HUES6 (cell line): ENCODE results near the gene SECISBP2L.
A peak's percentile ranks its signal among the peaks of the same experiment; 100 is the strongest.

Experiments
- H3K27ac ChIP-seq: 2 replicates; pipeline ENCODE4 v1.7.0; 2013; ENCODE audit warnings: low read depth, mild to moderate bottlenecking, low read length, inconsistent platforms
- H3K27me3 ChIP-seq: 2 replicates; pipeline ENCODE4 v1.6.1; 2013; ENCODE audit warnings: low read length; ENCODE audit not compliant: control insufficient read depth, insufficient read depth
- H3K36me3 ChIP-seq: 2 replicates; pipeline ENCODE4 v1.6.1; 2013; ENCODE audit warnings: low read length; ENCODE audit not compliant: control insufficient read depth, insufficient read depth
- H3K4me1 ChIP-seq: 2 replicates; pipeline ENCODE4 v1.6.1; 2013; ENCODE audit warnings: low read length; ENCODE audit not compliant: control insufficient read depth, insufficient read depth
- H3K4me3 ChIP-seq: 2 replicates; pipeline ENCODE4 v1.5.1; 2013; ENCODE audit warnings: low read depth, low read length
- H3K9ac ChIP-seq: one replicate; pipeline ENCODE4 v1.6.1; 2013; ENCODE audit warnings: mild to moderate bottlenecking, low read length
- H3K9me3 ChIP-seq: 2 replicates; pipeline ENCODE4 v1.6.1; 2013; ENCODE audit warnings: low read depth, low read length; ENCODE audit not compliant: control insufficient read depth, insufficient read depth

Gene SECISBP2L, protein sequence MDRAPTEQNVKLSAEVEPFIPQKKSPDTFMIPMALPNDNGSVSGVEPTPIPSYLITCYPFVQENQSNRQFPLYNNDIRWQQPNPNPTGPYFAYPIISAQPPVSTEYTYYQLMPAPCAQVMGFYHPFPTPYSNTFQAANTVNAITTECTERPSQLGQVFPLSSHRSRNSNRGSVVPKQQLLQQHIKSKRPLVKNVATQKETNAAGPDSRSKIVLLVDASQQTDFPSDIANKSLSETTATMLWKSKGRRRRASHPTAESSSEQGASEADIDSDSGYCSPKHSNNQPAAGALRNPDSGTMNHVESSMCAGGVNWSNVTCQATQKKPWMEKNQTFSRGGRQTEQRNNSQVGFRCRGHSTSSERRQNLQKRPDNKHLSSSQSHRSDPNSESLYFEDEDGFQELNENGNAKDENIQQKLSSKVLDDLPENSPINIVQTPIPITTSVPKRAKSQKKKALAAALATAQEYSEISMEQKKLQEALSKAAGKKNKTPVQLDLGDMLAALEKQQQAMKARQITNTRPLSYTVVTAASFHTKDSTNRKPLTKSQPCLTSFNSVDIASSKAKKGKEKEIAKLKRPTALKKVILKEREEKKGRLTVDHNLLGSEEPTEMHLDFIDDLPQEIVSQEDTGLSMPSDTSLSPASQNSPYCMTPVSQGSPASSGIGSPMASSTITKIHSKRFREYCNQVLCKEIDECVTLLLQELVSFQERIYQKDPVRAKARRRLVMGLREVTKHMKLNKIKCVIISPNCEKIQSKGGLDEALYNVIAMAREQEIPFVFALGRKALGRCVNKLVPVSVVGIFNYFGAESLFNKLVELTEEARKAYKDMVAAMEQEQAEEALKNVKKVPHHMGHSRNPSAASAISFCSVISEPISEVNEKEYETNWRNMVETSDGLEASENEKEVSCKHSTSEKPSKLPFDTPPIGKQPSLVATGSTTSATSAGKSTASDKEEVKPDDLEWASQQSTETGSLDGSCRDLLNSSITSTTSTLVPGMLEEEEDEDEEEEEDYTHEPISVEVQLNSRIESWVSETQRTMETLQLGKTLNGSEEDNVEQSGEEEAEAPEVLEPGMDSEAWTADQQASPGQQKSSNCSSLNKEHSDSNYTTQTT

DNA sequence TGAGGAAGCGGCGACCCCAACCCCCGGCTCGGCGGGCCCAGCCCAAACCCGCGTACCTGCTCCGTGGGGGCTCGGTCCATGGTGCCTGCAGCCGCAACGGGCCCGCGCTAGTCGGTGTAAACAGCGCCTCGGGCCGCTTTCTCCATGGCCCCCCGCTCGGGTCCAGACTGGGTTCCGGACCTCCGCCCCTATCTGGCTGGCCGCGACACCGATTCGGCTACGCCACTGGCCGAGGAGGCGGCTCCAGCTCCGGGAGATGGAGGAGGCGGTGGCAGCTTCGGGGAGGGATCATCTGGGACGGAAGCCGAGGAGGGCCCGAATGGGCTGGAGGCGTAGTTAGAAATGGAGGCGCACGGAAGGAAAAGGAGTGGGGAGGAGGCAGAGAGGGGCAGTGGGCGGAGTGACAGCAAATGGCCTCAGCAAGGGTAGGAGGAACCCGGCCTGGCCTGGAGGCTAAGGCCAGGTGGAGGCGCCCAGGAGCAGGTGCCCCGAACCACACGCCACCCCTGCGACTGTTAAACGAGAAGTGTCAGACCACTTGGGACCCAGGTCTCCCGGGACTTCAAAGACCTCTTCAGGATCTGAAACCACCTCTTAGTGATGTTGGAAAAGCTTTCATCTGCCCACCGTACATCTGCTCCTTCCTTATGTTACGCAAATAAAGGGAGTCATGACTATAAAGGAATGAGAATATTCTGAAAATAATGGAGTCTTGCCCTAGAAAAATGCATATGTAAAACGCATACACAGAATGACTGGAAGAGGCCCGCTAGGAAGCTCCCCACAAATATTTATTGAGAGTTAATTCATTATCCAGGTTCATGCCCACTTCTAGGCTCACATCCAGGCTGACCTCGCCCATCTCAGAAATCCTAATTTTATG lies at the start of gene SECISBP2L:
TSS of gene SECISBP2L (minus strand) at position 227 of the 883 bp plus-strand sequence. CDS start at position 80, 147 bp downstream.
- peak within 1 kb of the TSS; percentile 82 for H3K4me3 ChIP-seq
- peaks cover 14% of the 10 kb centered on the region for H3K4me1 ChIP-seq
- H3K9me3 ChIP-seq: peaks cover 2% of the 10 kb centered on the region; the same call in 1 of the 2 replicates
- no peaks in the 10 kb centered on the region for H3K36me3 ChIP-seq
- H3K27ac ChIP-seq: peak within 1 kb of the TSS; percentile 57; the same call in 1 of the 2 replicates
- H3K9ac ChIP-seq: peak within 1 kb of the TSS; percentile 75
- no peaks in the 10 kb centered on the region for H3K27me3 ChIP-seq

DNA sequence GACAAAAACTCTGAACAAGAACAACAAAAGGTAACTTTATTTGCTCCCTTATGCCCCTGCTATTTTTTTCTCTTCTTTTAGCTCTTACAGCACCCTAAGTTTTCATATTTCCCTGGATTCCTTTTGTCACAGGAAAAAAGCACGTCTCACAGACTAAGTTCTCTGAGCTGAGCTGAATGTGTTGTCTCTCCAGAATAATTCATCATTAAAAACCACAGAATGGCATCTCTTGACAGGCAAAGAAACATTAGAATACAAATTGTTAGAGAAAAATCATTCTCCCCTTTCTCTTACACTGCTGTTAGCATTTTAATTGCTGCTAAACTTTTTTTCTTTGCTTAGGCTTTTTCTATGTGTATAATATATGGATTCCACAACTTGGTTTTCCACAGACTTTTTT lies 48.7 kb upstream of the SECISBP2L start:
- H3K9me3 ChIP-seq: no peaks in the 10 kb centered on the region
- no peak overlapping the region for H3K4me3 ChIP-seq
- no peaks in the 10 kb centered on the region for H3K36me3 ChIP-seq
- no peak overlapping the region for H3K27ac ChIP-seq
- H3K4me1 ChIP-seq: no peaks in the 10 kb centered on the region
- H3K9ac ChIP-seq: no peak overlapping the region
- H3K27me3 ChIP-seq: no peaks in the 10 kb centered on the region

DNA sequence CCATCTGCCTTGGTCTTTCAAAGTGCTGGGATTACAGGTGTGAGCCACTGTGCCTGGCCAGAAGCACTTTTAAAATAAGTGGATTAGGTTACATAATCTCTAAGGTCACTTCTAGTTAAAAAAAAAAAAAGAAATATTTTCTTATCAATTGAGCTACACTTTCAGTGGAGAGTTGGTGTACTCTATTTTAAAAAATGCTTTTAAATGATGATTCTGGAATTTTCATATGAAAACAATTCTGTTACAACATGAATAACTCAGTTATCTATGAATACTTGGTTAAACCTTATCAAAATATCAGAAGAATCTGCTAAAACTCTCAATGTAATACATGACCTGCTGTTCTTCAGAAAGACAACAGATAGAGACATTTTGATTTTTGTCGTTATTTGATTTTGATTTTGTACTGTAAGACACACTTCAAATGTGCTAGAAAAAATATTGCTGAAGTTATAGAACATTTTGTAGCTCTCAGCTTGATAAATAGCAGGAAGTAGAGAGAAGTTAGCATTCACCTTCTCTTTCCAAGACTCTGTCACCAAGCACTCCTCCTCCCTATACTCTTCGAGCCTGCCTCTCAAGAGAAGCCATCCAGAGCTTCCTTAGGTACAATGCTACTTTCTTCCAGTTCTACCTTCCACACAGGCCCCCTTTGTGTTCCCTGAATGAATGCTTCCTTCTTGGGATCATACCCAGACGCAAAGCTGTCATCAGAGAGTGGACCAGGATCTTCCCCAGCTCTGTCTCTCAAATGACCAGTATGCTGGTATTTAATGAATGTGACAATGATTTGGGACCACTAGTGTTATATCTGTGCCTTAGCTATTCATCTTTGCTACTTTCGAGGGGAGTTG lies 47.2 kb upstream of the SECISBP2L start:
- no peaks in the 10 kb centered on the region for H3K9me3 ChIP-seq
- H3K4me1 ChIP-seq: no peaks in the 10 kb centered on the region
- no peak overlapping the region for H3K4me3 ChIP-seq
- H3K36me3 ChIP-seq: no peaks in the 10 kb centered on the region
- no peak overlapping the region for H3K9ac ChIP-seq
- H3K27ac ChIP-seq: no peak overlapping the region
- H3K27me3 ChIP-seq: no peaks in the 10 kb centered on the region

DNA sequence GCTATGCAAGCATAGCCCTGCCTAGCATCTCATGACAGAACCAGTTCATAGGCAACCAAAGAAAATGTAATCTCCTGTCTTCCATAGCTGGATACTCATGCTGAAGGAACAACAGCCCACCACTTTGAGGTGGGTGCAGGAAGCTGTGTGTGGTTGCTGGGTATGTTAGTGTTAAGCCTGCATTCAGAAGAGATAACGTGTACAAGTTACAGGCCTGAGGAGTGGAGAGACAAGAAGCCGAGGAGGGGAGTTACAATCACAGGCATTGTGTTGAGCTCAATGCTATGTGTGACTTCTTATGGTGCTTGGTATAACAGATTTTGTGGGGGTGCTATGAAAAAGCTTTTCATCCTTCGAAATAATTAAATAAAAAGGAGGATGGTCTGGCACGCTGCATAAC lies 42.8 kb upstream of the SECISBP2L start:
- no peak overlapping the region for H3K9ac ChIP-seq
- H3K27me3 ChIP-seq: no peaks in the 10 kb centered on the region
- H3K9me3 ChIP-seq: no peaks in the 10 kb centered on the region
- H3K36me3 ChIP-seq: no peaks in the 10 kb centered on the region
- H3K27ac ChIP-seq: no peak overlapping the region
- no peak overlapping the region for H3K4me3 ChIP-seq
- H3K4me1 ChIP-seq: no peaks in the 10 kb centered on the region

DNA sequence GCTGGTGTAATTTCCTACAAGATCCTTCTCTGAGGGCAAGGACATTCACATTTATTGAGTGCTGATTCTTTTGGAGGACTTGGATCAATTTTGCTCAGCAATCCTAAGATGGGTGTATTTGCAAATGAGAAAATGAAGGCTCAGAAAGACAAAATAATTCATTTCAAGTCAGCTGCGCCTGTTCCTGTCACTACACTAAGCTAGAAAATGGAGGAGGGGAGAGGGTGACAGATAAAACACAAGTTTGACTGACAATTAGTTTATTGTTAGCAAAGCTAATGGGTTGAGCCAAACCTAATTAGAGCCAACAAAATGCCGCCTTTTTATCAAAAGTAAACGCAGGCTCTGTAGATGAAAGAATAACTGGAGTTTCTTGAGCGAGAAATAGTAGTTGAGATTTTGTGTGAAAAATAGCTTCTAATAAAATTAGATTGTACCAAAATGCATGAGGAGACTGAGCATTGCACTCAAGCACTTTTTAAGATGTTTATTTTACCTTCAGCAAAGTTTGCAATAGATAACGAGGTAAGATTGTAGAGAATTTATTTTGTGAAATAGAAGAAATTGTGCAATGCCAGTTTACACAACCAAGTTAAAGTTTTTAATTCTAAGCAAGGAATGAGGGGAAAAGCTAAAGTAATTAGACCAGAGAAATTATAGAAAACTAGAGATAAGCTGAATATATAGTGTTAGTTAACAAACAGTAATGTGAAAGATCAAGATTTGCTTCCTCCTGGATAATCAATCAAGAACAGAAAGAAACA lies 39.6 kb upstream of the SECISBP2L start:
- Histone ChIP-seq H3K4me1 (no peaks in the 10 kb centered on the region), H3K36me3 (no peaks in the 10 kb centered on the region), H3K27ac (no peak overlapping the region), H3K9ac (no peak overlapping the region), H3K27me3 (no peaks in the 10 kb centered on the region), H3K9me3 (no peaks in the 10 kb centered on the region), H3K4me3 (no peak overlapping the region)

DNA sequence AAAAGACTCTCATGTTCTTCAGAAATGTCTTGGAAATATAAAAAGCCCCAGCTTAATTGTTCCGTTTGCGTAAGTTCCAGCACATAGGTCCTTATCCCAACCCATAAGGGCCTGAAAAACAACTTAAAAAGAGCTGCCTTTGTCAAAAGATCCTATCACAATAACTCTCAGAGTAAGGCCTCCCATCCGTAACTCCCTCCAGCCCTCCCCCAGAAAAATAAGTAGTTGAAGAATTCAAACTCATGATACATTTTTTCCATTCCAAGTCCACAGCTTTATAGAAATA lies 38.0 kb upstream of the SECISBP2L start:
- no peak overlapping the region for H3K9ac ChIP-seq
- no peaks in the 10 kb centered on the region for H3K4me1 ChIP-seq
- no peaks in the 10 kb centered on the region for H3K9me3 ChIP-seq
- no peak overlapping the region for H3K27ac ChIP-seq
- no peak overlapping the region for H3K4me3 ChIP-seq
- no peaks in the 10 kb centered on the region for H3K27me3 ChIP-seq
- H3K36me3 ChIP-seq: no peaks in the 10 kb centered on the region

DNA sequence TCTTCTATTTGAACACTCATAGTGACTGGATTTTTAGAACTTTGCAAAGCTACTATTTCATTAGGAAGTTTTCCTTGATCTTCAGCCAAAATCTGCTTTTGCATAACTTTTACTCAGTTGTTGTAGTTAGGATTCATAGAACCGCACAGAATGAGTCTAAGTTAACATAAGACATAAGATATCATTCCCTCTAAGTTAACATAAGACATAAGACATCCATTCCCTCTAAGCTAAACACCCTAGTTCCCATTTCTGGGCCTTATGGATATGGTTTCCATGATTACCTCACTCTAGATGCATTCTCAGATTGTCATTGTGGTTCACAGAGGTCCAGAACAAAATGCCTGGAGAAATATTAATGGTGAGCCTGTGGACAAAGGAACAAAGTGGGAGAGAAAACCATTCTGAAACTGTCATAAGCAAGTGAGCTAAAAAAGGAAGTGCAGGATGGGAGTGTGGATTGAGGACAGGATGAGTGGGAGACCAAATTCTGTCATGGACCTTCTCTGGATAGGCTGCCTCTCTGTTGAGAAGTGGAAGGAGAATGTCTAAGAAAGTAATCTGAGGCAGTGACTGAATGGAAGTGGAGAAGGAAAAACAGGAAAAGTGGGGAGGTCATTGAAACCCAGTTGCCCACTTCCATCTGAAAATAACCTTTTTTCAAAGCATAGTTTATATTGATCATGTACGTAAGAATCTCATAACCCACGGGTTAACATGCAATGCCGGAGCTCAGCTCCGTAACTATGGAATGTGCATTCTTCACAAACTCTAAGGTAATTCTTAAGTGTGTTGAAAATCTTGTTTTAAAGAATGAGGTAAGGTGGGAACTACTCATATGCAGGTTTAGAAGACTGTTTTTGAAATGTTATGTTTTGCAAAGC lies 37.4 kb upstream of the SECISBP2L start:
- Histone ChIP-seq H3K9me3 (no peaks in the 10 kb centered on the region), H3K4me1 (no peaks in the 10 kb centered on the region), H3K27me3 (no peaks in the 10 kb centered on the region), H3K36me3 (no peaks in the 10 kb centered on the region), H3K27ac (no peak overlapping the region), H3K4me3 (no peak overlapping the region), H3K9ac (no peak overlapping the region)

DNA sequence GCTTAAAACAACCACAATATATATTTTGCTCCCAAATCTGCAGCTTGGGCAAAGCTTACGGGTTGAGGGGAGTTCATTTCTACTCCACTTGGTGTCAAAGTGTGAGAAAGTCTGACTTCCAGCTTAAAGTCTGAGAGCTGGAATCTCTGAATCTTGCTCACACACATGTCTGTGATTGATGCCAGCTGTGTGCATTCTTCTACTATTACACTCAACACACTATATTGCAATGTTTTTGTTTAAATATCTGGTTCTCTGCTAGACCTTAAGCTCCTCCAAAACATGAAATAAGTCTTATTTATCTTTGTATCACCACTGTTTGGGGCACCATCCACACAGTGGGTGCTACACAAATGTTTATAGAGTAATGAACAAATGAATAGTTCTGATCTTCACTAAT lies 36.7 kb upstream of the SECISBP2L start:
- no peaks in the 10 kb centered on the region for H3K9me3 ChIP-seq
- no peaks in the 10 kb centered on the region for H3K36me3 ChIP-seq
- no peak overlapping the region for H3K27ac ChIP-seq
- H3K9ac ChIP-seq: no peak overlapping the region
- H3K4me1 ChIP-seq: no peaks in the 10 kb centered on the region
- H3K4me3 ChIP-seq: no peak overlapping the region
- no peaks in the 10 kb centered on the region for H3K27me3 ChIP-seq
